DOHH2 (cell line): ENCODE data around the gene NRBP1.
A peak's percentile ranks its signal among the peaks of the same experiment; 100 is the strongest.

Source experiments
- H3F3A ChIP-seq: fragments of 200-600 bp; sonication (generic), shearing (Covaris generic); 2 replicates; pipeline ENCODE4 v1.6.0; 2016; ENCODE audit warnings: antibody characterized with exemption, mild to moderate bottlenecking; ENCODE audit not compliant: control insufficient read depth, insufficient read depth
- H3K27ac ChIP-seq: fragments of 200-600 bp; sonication (generic); 2 replicates; pipeline ENCODE4 v1.5.1; 2014; ENCODE audit warnings: low read depth, mild to moderate bottlenecking, low read length, moderate library complexity
- H3K27me3 ChIP-seq: fragments of 200-600 bp; sonication (generic); 2 replicates; pipeline ENCODE4 v1.6.1; 2014; ENCODE audit warnings: mild to moderate bottlenecking, low read length, mixed read lengths; ENCODE audit not compliant: control insufficient read depth
- H3K36me3 ChIP-seq: fragments of 200-600 bp; sonication (generic); 2 replicates; pipeline ENCODE4 v1.6.1; 2014; ENCODE audit warnings: mild to moderate bottlenecking, low read length, moderate library complexity, mixed read lengths; ENCODE audit not compliant: control insufficient read depth
- H3K4me1 ChIP-seq: fragments of 200-600 bp; sonication (generic); 2 replicates; pipeline ENCODE4 v1.6.1; 2014; ENCODE audit warnings: mild to moderate bottlenecking, low read length, mixed read lengths; ENCODE audit not compliant: control insufficient read depth
- H3K4me2 ChIP-seq: fragments of 200-600 bp; sonication (generic); 2 replicates; pipeline ENCODE4 v1.6.0; 2014; ENCODE audit warnings: mild to moderate bottlenecking, low read length, moderate library complexity
- H3K4me3 ChIP-seq: fragments of 200-600 bp; sonication (generic); 2 replicates; pipeline ENCODE4 v1.5.1; 2014; ENCODE audit warnings: mild to moderate bottlenecking, low read length, mixed read lengths
- H3K79me2 ChIP-seq: fragments of 200-600 bp; sonication (generic); 2 replicates; pipeline ENCODE4 v1.6.1; 2014; ENCODE audit warnings: mild to moderate bottlenecking, low read length, mixed read lengths; ENCODE audit not compliant: control insufficient read depth
- H3K9me2 ChIP-seq: fragments of 200-600 bp; sonication (generic); replicated peaks from 2 replicates; pipeline ENCODE4 v1.6.1; 2014; ENCODE audit warnings: mild to moderate bottlenecking, low read length, mixed read lengths; ENCODE audit not compliant: control insufficient read depth
- H3K9me3 ChIP-seq: fragments of 200-600 bp; sonication (generic); 2 replicates; pipeline ENCODE4 v1.6.1; 2014; ENCODE audit warnings: antibody characterized with exemption, low read length, mixed read lengths; ENCODE audit not compliant: control insufficient read depth, insufficient read depth
- H4K20me1 ChIP-seq: fragments of 200-600 bp; sonication (generic); 2 replicates; pipeline ENCODE4 v1.6.0; 2014; ENCODE audit warnings: low read depth, mild to moderate bottlenecking, antibody characterized with exemption, low read length, moderate library complexity; ENCODE audit not compliant: control insufficient read depth, insufficient read depth
- EZH2phosphoT487 ChIP-seq: fragments of 200-600 bp; sonication (generic); IDR thresholded peaks from 2 replicates; pipeline ENCODE4 v1.6.1; 2017; ENCODE audit warnings: borderline replicate concordance, mild to moderate bottlenecking, antibody characterized with exemption, low read length, moderate library complexity, mixed read lengths
- TF ChIP-seq, protein P1 (sequence below): fragments of 200-600 bp; sonication (generic); IDR thresholded peaks from one replicate; pipeline ENCODE4 v1.5.1; 2014; ENCODE audit warnings: antibody characterized with exemption, mild to moderate bottlenecking, low read depth, low read length; ENCODE audit not compliant: poor library complexity, severe bottlenecking

Gene NRBP1

DNA sequence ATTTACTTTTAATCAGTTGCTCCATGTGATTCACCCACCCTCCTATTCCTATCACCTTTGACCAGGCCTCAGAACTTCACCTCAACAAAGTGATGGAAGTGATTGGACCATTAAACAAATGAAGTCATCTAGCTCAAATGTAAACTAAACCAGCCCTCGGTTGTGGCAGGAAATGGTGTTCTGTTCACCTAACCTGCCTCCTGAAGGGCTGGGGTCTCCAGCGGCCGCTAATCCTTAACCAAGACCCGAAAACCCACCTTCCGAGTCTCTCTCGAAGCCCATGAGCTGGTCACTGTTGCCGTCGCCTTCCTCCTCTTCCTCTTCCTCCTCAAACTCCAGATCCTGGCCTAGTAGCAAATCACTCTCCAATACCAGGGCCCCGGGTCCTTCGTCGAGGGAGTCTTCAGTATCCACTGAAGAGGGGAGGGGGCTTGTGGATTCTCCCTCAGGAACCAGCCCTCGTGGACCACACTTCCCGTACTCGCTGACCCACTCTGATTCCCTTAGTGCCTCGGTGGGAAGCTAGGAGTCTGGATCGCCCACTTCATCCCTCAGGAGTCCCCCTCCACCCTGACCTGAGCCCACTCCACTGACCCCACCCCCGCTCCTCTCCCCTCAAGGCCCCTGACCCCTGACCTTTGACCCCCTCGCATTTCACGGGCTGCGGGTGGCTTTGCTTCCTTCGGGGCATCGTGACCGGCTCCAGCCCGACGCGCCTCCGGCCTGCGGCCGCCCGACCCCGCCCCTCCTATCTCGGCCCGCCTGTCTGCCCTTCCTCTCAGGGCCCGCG lies 48.4 kb upstream of the NRBP1 start:
- no peaks in the 10 kb centered on the region for H3K27me3 ChIP-seq
- no peaks in the 10 kb centered on the region for H3K9me2 ChIP-seq
- peak overlapping the region; percentile 86 for H3K4me2 ChIP-seq
- H4K20me1 ChIP-seq: no peaks in the 10 kb centered on the region
- peaks cover 23% of the 10 kb centered on the region for H3K4me1 ChIP-seq
- H3K36me3 ChIP-seq: peaks cover 86% of the 10 kb centered on the region
- H3K27ac ChIP-seq: peak overlapping the region; percentile 51
- peaks cover 28% of the 10 kb centered on the region for H3F3A ChIP-seq
- TF ChIP-seq, protein P1, sequence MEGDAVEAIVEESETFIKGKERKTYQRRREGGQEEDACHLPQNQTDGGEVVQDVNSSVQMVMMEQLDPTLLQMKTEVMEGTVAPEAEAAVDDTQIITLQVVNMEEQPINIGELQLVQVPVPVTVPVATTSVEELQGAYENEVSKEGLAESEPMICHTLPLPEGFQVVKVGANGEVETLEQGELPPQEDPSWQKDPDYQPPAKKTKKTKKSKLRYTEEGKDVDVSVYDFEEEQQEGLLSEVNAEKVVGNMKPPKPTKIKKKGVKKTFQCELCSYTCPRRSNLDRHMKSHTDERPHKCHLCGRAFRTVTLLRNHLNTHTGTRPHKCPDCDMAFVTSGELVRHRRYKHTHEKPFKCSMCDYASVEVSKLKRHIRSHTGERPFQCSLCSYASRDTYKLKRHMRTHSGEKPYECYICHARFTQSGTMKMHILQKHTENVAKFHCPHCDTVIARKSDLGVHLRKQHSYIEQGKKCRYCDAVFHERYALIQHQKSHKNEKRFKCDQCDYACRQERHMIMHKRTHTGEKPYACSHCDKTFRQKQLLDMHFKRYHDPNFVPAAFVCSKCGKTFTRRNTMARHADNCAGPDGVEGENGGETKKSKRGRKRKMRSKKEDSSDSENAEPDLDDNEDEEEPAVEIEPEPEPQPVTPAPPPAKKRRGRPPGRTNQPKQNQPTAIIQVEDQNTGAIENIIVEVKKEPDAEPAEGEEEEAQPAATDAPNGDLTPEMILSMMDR: no peak
- no peak for TF ChIP-seq EZH2phosphoT487
- H3K79me2 ChIP-seq: peaks cover 9% of the 10 kb centered on the region
- peak overlapping the region; percentile 81 for H3K4me3 ChIP-seq
- no peaks in the 10 kb centered on the region for H3K9me3 ChIP-seq

DNA sequence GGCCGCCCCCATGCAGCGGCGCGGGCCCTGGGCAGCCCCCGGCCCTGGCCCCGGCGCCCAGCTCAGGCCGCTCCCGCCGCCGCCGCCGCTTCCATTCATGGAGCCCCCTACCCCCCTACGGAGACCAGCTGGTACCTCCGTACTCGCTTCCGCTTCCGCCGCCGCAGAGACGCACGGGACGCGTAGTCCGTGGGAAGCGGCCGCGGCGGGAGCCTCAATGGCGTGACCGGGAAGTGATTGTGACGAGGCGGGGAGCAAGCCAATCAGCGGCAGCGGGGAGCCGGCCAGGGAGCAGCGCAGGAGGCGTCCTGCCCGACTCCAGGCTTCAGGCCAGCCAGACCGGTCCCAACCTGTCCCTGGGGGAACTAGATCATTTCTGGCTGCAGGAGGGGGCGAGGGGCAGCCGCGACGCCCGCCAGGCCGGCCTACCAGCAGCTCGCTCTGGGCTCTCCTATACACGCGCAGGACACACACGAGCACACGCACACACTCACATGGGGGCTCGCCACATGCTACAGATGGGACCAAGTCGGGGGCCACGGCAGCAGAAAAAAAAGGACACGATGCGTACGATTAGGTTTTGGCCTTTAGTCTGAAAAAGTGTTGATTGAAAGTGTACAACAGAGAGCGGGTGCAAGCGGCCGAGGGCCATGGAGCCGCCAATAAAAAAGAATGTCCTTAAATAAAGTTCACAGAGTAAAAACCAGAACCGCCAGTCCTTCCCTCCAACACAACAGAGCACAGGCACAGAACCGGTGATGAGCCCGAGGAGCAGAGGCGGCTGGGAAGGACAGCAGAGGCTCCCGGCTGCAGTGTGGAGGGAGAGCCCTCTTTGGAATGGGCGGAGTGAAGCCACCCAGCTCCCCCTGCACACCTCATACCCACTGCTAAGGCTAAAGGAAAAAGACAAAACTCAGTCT lies 47.5 kb upstream of the NRBP1 start, which contains the start of gene ZNF513:
ZNF513 (minus strand) TSS at position 109 of the 920 bp plus-strand sequence. CDS start 208 bp downstream, outside the sequence.
- H3K36me3 ChIP-seq: peaks cover 86% of the 10 kb centered on the region
- peaks cover 28% of the 10 kb centered on the region for H3F3A ChIP-seq

DNA sequence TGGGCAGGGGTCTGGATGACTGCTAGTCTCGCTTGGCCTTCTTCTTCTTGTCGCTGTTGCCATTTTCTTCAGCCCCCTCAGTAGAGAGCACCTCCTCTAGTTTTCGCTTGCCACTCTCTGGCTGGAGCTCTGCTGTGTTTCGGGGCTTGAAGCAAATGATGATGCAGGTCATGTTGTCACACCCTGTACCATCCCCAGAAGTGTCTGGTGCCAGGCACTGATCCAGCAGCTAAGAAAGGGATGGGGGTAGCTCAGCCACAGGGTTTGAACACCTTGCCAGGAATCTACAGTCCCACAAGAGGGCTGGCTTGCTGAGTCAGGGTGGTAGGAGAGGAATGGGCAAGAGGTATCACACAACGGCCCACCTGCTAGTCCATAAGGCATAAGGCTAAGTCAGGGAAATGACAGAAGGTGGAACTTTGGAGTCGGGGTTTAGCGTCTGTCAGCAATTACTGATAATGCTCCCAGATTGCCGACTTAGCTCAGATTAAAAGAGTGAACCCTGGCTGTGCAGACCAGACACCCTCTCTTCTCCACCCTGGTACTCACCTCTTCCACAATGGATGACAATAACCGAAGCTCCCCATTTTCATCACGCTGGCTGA lies 46.8 kb upstream of the NRBP1 start:
- Histone ChIP-seq H3K4me3 (no peak overlapping the region), H3K9me2 (no peaks in the 10 kb centered on the region), H3K27me3 (no peaks in the 10 kb centered on the region), H3K27ac (peak overlapping the region; percentile 66), H4K20me1 (no peaks in the 10 kb centered on the region), H3K9me3 (no peaks in the 10 kb centered on the region), H3K4me1 (peaks cover 23% of the 10 kb centered on the region), H3F3A (peaks cover 28% of the 10 kb centered on the region), H3K79me2 (peaks cover 9% of the 10 kb centered on the region), H3K36me3 (peaks cover 85% of the 10 kb centered on the region), H3K4me2 (no peak overlapping the region)
- no peak for TF ChIP-seq EZH2phosphoT487
- TF ChIP-seq, protein P1: no peak

More for the DNA sequence above, 47.5 kb upstream of the NRBP1 start, which contains the start of gene ZNF513:
- no peak for TF ChIP-seq EZH2phosphoT487
- TF ChIP-seq, protein P1: no peak
- Histone ChIP-seq H3K9me3 (no peaks in the 10 kb centered on the region), H3K27me3 (no peaks in the 10 kb centered on the region), H3K79me2 (peaks cover 9% of the 10 kb centered on the region), H3K4me3 (peak within 1 kb of the TSS; percentile 81), H3K27ac (peak within 1 kb of the TSS; percentile 66), H4K20me1 (no peaks in the 10 kb centered on the region), H3K4me2 (peak within 1 kb of the TSS; percentile 86), H3K9me2 (no peaks in the 10 kb centered on the region), H3K4me1 (peaks cover 23% of the 10 kb centered on the region)
